BJ (cell line): ENCODE measurements around the gene ARSD. TPM values are rescaled to one million over a fixed set of nuclear protein-coding genes. Genes with fewer than 3 reads are reported as not detected.

Experiments
- CTCF ChIA-PET: fragments of 350-600 bp; formaldehyde crosslinking; extraction: SDS; loops from one replicate; lab custom pipeline; 2021; ENCODE audit warnings: antibody characterized with exemption, inconsistent platforms; lab: Yijun Ruan, JAX
- POLR2A ChIA-PET: fragments of 300-600 bp; sonication (Branson Sonifier 250); formaldehyde crosslinking; extraction: SDS; loops from one replicate; lab custom pipeline; 2021; ENCODE audit warnings: antibody characterized with exemption; lab: Charles Lee
- DNase-seq: peaks from one replicate; pipeline ENCODE4 v3.0.0-alpha.2; 2011; ENCODE audit warnings: low read depth
- H3K27me3 ChIP-seq: 2 replicates; pipeline ENCODE4 v1.6.0; 2011; ENCODE audit warnings: low read length; ENCODE audit not compliant: control insufficient read depth, insufficient read depth
- H3K36me3 ChIP-seq: 2 replicates; pipeline ENCODE4 v1.5.1; 2011; ENCODE audit warnings: low read length; ENCODE audit not compliant: control insufficient read depth, insufficient read depth
- H3K4me3 ChIP-seq: 2 replicates; pipeline ENCODE4 v1.5.1; 2011; ENCODE audit warnings: low read depth, mild to moderate bottlenecking, control low read depth, low read length
- polyA plus RNA-seq: library from polyadenylated mRNA; depleted of rRNA; stranded (reverse); fragments of >200 nt; gene quantifications from 2 replicates; pipeline ENCODE4 v1.2.3, GENCODE V29; 2011
- TF ChIP-seq, protein P1 (sequence below): IDR thresholded peaks from 2 replicates; pipeline ENCODE4 v1.5.1; 2011; ENCODE audit warnings: low read depth, mild to moderate bottlenecking, control low read depth, inconsistent platforms, low read length, moderate library complexity; ENCODE audit not compliant: insufficient read depth

The ARSD gene
- polyA plus RNA-seq, 1 experiment: 12.6 TPM

DNA sequence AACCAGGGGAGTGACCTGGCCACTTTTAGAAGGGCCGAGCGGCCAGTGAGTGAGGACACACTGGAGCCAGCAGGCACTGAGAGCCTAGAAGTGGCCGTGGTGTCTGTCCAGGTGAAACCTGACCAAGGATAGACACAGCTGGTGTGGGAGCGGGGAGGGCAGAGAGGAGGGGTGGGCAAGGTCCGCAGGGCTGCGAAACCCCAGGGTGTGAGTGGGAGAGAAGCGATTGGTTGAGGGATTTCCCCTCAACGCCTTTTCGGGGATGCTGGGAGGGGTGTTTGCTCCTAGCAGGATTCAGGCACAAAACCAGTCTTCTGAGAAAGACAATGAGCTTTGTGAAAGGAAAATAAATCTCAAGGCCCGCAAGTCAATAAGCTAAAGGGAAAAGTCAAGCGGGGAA lies 33.2 kb upstream of the ARSD start:
- POLR2A ChIA-PET: no interaction called here
- Histone ChIP-seq H3K4me3 (no peak overlapping the region), H3K27me3 (no peaks in the 10 kb centered on the region), H3K36me3 (no peaks in the 10 kb centered on the region)
- TF ChIP-seq, protein P1, sequence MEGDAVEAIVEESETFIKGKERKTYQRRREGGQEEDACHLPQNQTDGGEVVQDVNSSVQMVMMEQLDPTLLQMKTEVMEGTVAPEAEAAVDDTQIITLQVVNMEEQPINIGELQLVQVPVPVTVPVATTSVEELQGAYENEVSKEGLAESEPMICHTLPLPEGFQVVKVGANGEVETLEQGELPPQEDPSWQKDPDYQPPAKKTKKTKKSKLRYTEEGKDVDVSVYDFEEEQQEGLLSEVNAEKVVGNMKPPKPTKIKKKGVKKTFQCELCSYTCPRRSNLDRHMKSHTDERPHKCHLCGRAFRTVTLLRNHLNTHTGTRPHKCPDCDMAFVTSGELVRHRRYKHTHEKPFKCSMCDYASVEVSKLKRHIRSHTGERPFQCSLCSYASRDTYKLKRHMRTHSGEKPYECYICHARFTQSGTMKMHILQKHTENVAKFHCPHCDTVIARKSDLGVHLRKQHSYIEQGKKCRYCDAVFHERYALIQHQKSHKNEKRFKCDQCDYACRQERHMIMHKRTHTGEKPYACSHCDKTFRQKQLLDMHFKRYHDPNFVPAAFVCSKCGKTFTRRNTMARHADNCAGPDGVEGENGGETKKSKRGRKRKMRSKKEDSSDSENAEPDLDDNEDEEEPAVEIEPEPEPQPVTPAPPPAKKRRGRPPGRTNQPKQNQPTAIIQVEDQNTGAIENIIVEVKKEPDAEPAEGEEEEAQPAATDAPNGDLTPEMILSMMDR: no peak
- no peak for DNase-seq
- CTCF ChIA-PET: interaction anchor here (0.7 kb wide), 1 partner anchor 12 kb away, joined by 3 read pairs; no protein-coding TSS in a partner anchor

- POLR2A ChIA-PET: no interaction called here
- no peak for DNase-seq
- Histone ChIP-seq H3K27me3 (no peaks in the 10 kb centered on the region), H3K4me3 (no peak overlapping the region), H3K36me3 (no peaks in the 10 kb centered on the region)
- CTCF ChIA-PET: no interaction called here
- TF ChIP-seq, protein P1: no peak
Observed at GRCh38 chrX:2960861-2961515, 31.8 kb upstream of the ARSD start.

DNA sequence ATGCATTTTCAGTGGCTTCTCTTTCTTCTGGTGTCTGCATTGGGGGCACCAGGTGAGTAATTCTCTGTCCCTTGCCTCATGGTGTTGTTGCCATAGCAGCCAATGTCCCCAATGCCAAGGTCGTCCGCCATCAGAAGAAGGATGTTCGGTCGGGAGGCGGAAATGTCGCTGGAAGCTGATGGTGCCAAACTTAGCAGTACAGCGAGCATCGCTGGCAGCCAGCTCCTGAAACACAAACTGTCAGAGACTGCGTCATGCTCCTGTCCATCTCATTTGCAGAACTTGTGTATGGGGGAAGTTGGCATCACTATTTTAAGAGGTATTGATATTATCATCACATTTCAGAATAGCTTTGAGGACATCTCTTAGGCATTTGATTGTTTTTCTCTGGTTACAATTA lies 29.1 kb upstream of the ARSD start:
- no peaks in the 10 kb centered on the region for H3K36me3 ChIP-seq
- ChIA-PET CTCF (no interaction called here), POLR2A (no interaction called here)
- H3K27me3 ChIP-seq: no peaks in the 10 kb centered on the region
- no peak for DNase-seq
- no peak overlapping the region for H3K4me3 ChIP-seq
- TF ChIP-seq, protein P1: no peak

- ChIA-PET CTCF (interaction anchor here (0.6 kb wide), 1 partner anchor 26 kb away, joined by 3 read pairs; no protein-coding TSS in a partner anchor), POLR2A (no interaction called here)
- Histone ChIP-seq H3K4me3 (no peak overlapping the region), H3K27me3 (no peaks in the 10 kb centered on the region), H3K36me3 (no peaks in the 10 kb centered on the region)
- TF ChIP-seq, protein P1: no peak
- no peak for DNase-seq
Observed at GRCh38 chrX:2955838-2956237, 26.7 kb upstream of the ARSD start.

DNA sequence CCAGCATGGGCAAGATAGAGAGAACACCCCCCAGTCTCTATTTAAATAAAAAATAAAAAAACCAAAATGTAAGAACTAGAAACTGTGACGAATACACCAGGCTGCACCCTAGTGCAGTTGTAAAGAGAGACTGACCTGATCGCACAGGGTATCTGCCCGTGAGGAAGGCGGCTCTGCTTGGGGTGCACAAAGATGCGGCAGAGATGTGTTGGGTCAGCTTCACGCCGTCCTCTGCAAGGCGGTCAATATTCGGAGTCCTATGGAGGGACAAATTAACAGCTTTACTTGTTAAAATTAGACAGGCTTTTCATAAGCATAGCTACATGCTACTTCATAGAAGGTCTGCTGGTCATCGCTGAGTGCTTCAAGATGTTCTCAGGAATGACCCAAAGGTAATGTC lies 26.1 kb upstream of the ARSD start:
- no peak for DNase-seq
- no peak overlapping the region for H3K4me3 ChIP-seq
- H3K27me3 ChIP-seq: no peaks in the 10 kb centered on the region
- ChIA-PET CTCF (no interaction called here), POLR2A (no interaction called here)
- TF ChIP-seq, protein P1: no peak
- no peaks in the 10 kb centered on the region for H3K36me3 ChIP-seq
